IMR-90 (cell line): ENCODE results near the gene STOML1. TPM values are rescaled to one million over a fixed set of nuclear protein-coding genes. Genes with fewer than 3 reads are reported as not detected.

ENCODE experiments used
- ATAC-seq: fragments of 200-7000 bp; cut with Tn5 transposase; 2 replicates; pipeline ENCODE4 v1.9.1; 2020; ENCODE audit warnings: low read depth, mild to moderate bottlenecking, moderate library complexity
- BruUV-seq: library from RNA; stranded (reverse); fragments of 400-500 nt; replicated peaks from 2 replicates; lab custom pipeline; 2021; lab: Mats Ljungman, UMichigan
- CTCF ChIA-PET: fragments of 300-600 bp; formaldehyde crosslinking; extraction: SDS; loops from one replicate; lab custom pipeline; 2021; ENCODE audit warnings: antibody characterized with exemption; lab: Yijun Ruan, JAX
- POLR2A ChIA-PET: fragments of 300-600 bp; sonication (Branson Sonifier 250); formaldehyde crosslinking; loops from one replicate; lab custom pipeline; 2022; ENCODE audit warnings: antibody characterized with exemption; ENCODE audit not compliant: unreplicated experiment; lab: Charles Lee
- DNase-seq: peaks from one replicate; pipeline ENCODE4 v3.0.0; 2013
- H2AFZ ChIP-seq: replicated peaks from 2 replicates; pipeline ENCODE3; 2013; ENCODE audit warnings: low read length, mild to moderate bottlenecking; ENCODE audit not compliant: poor library complexity
- H2AK5ac ChIP-seq: 2 replicates; pipeline ENCODE4 v1.6.1; 2013; ENCODE audit warnings: low read depth, low read length, inconsistent platforms
- H2AK9ac ChIP-seq: replicated peaks from 2 replicates; pipeline ENCODE3; 2013; ENCODE audit warnings: mild to moderate bottlenecking, low read depth, low read length, moderate library complexity; ENCODE audit not compliant: poor library complexity
- H2BK120ac ChIP-seq: 2 replicates; pipeline ENCODE4 v1.6.1; 2013; ENCODE audit warnings: low read depth, low read length, inconsistent platforms
- H2BK15ac ChIP-seq: 3 replicates; pipeline ENCODE4 v1.6.1; 2013; ENCODE audit warnings: low read depth, low read length, inconsistent platforms
- H2BK20ac ChIP-seq: 2 replicates; pipeline ENCODE4 v1.6.1; 2013; ENCODE audit warnings: low read depth, mild to moderate bottlenecking, inconsistent platforms, low read length, moderate library complexity
- H2BK5ac ChIP-seq: 2 replicates; pipeline ENCODE4 v1.6.1; 2013; ENCODE audit warnings: mild to moderate bottlenecking, low read depth, low read length, inconsistent platforms; ENCODE audit not compliant: poor library complexity, severe bottlenecking
- H3K14ac ChIP-seq: replicated peaks from 2 replicates; pipeline ENCODE4 v1.6.1; 2013; ENCODE audit warnings: low read depth, low read length, inconsistent platforms
- H3K18ac ChIP-seq: 2 replicates; pipeline ENCODE4 v1.6.1; 2013; ENCODE audit warnings: low read depth, low read length, control low read depth
- H3K23ac ChIP-seq: 2 replicates; pipeline ENCODE4 v1.6.1; 2013; ENCODE audit warnings: low read depth, low read length, inconsistent platforms
- H3K27ac ChIP-seq: 2 replicates; pipeline ENCODE4 v1.5.1; 2013; ENCODE audit warnings: mild to moderate bottlenecking, control low read depth, low read length; ENCODE audit not compliant: insufficient read depth
- H3K27me3 ChIP-seq: 2 replicates; pipeline ENCODE4 v1.6.1; 2013; ENCODE audit warnings: low read length; ENCODE audit not compliant: control insufficient read depth, insufficient read depth
- H3K36me3 ChIP-seq: 2 replicates; pipeline ENCODE4 v1.6.1; 2013; ENCODE audit warnings: low read length, mixed read lengths; ENCODE audit not compliant: control insufficient read depth, insufficient read depth
- H3K4ac ChIP-seq: 2 replicates; pipeline ENCODE4 v1.6.1; 2013; ENCODE audit warnings: low read depth, low read length, inconsistent platforms
- H3K4me1 ChIP-seq: 2 replicates; pipeline ENCODE4 v1.6.1; 2013; ENCODE audit warnings: low read length, mixed read lengths; ENCODE audit not compliant: control insufficient read depth, insufficient read depth
- H3K4me2 ChIP-seq: 2 replicates; pipeline ENCODE4 v1.6.1; 2013; ENCODE audit warnings: low read depth, mild to moderate bottlenecking, control low read depth, low read length, moderate library complexity
- H3K4me3 ChIP-seq: 2 replicates; pipeline ENCODE4 v1.5.1; 2013; ENCODE audit warnings: low read depth, mild to moderate bottlenecking, control low read depth, low read length, moderate library complexity; ENCODE audit not compliant: insufficient read depth
- H3K56ac ChIP-seq: 2 replicates; pipeline ENCODE4 v1.6.1; 2013; ENCODE audit warnings: low read length, inconsistent platforms; ENCODE audit not compliant: insufficient read depth; ENCODE audit errors: extremely low read depth
- H3K79me1 ChIP-seq, 2 experiments: 2 replicates each; pipeline ENCODE4 v1.6.1; 2013; ENCODE audit warnings: low read length in 2 of 2, inconsistent platforms in 1 of 2, low read depth in 1 of 2
- H3K9ac ChIP-seq: 2 replicates; pipeline ENCODE4 v1.6.1; 2013; ENCODE audit warnings: low read depth, low read length, control low read depth
- H3K9me1 ChIP-seq: 2 replicates; pipeline ENCODE4 v1.6.1; 2013; ENCODE audit warnings: low read length, inconsistent platforms; ENCODE audit not compliant: insufficient read depth
- H3K9me3 ChIP-seq: 2 replicates; pipeline ENCODE4 v1.6.1; 2013; ENCODE audit warnings: low read length; ENCODE audit not compliant: control insufficient read depth, insufficient read depth
- H4K20me1 ChIP-seq: 2 replicates; pipeline ENCODE4 v1.6.1; 2013; ENCODE audit warnings: low read length, inconsistent platforms; ENCODE audit not compliant: insufficient read depth
- H4K5ac ChIP-seq: 2 replicates; pipeline ENCODE4 v1.6.1; 2013; ENCODE audit warnings: mild to moderate bottlenecking, low read depth, low read length, control low read depth
- H4K8ac ChIP-seq, 2 experiments: 2 replicates each; pipeline ENCODE4 v1.6.1; 2013; ENCODE audit warnings: low read depth in 2 of 2, low read length in 2 of 2, control low read depth in 1 of 2, inconsistent platforms in 1 of 2
- H4K91ac ChIP-seq: 2 replicates; pipeline ENCODE4 v1.6.1; 2013; ENCODE audit warnings: low read depth, low read length, inconsistent platforms; ENCODE audit not compliant: insufficient read depth
- CEBPB ChIP-seq: IDR thresholded peaks from 2 replicates; pipeline ENCODE4 v1.6.1; 2012; ENCODE audit warnings: low read depth, low read length, improper control_type of control experiment
- CHD1 ChIP-seq: IDR thresholded peaks from 2 replicates; pipeline ENCODE4 v1.6.1; 2012; ENCODE audit warnings: low read depth, low read length, improper control_type of control experiment
- FOS ChIP-seq: fragments of 150-350 bp; IDR thresholded peaks from 2 replicates; pipeline ENCODE4 v1.6.1; 2016; ENCODE audit warnings: low read depth, low read length
- MAFK ChIP-seq: IDR thresholded peaks from 2 replicates; pipeline ENCODE4 v1.6.1; 2012; ENCODE audit warnings: low read depth, low read length, improper control_type of control experiment
- RAD21 ChIP-seq: IDR thresholded peaks from 2 replicates; pipeline ENCODE4 v1.6.1; 2012; ENCODE audit warnings: low read length, improper control_type of control experiment
- RCOR1 ChIP-seq: IDR thresholded peaks from 2 replicates; pipeline ENCODE4 v1.6.1; 2012; ENCODE audit warnings: mild to moderate bottlenecking, low read length, improper control_type of control experiment; ENCODE audit not compliant: insufficient replicate concordance
- RFX5 ChIP-seq: IDR thresholded peaks from 2 replicates; pipeline ENCODE4 v1.8.0; 2012; ENCODE audit warnings: low read depth, mild to moderate bottlenecking, low read length, moderate library complexity
- SMC3 ChIP-seq: fragments of 150-350 bp; IDR thresholded peaks from 2 replicates; pipeline ENCODE4 v1.6.1; 2016; ENCODE audit warnings: low read depth, mild to moderate bottlenecking, antibody characterized with exemption, low read length, moderate library complexity
- USF2 ChIP-seq: fragments of 150-350 bp; IDR thresholded peaks from 2 replicates; pipeline ENCODE4 v1.6.1; 2017; ENCODE audit warnings: mild to moderate bottlenecking, antibody characterized with exemption, low read length, low read depth
- WGBS, 2 experiments: methylation state at CpG; one replicate each; pipeline versions ENCODE4 v1.1.5 to v1.1.7; 2013; ENCODE audit warnings: missing lambda C conversion rate in 2 of 2; ENCODE audit not compliant: insufficient read length in 1 of 2; ENCODE audit errors: extremely low coverage in 2 of 2; 5-methylcytosine and 5-hydroxymethylcytosine counted together
- dilution Hi-C: fragments of 300-500 bp; cut with HindIII; formaldehyde crosslinking; loops from one replicate; pipeline ENCODE4 v1.14.3; 2018; ENCODE audit warnings: low sequenced_read_pairs; ENCODE audit not compliant: unreplicated experiment
- in situ Hi-C: fragments of 300-500 bp; cut with MboI; formaldehyde crosslinking; loops from 3 replicates; pipeline ENCODE4 v1.14.3; 2019; ENCODE audit warnings: low sequenced_read_pairs, inconsistent platforms, mixed read lengths
- intact Hi-C: fragments of 100-400 bp; cut with micrococcal nuclease; formaldehyde crosslinking; loops from 2 replicates; pipeline ENCODE4 v1.10.0; 2022
- polyA plus RNA-seq, 3 experiments: library from polyadenylated mRNA; depleted of rRNA; stranded (reverse); fragments of >200 nt; gene quantifications; 2 replicates each; pipeline ENCODE4 v1.2.3, GENCODE V29; 2012; ENCODE audit warnings: low replicate concordance in 1 of 3
- total RNA-seq: library from RNA; depleted of rRNA; stranded (reverse); fragments of >200 nt; gene quantifications from 2 replicates; pipeline ENCODE4 v1.2.3, GENCODE V29; 2012
- TF ChIP-seq, protein P1 (sequence below): conservative IDR thresholded peaks from 2 replicates; pipeline ENCODE4 v1.5.1; 2012; ENCODE audit warnings: mild to moderate bottlenecking, low read depth, low read length, improper control_type of control experiment
- TF ChIP-seq, protein P2 (sequence below): fragments of 150-350 bp; IDR thresholded peaks from 2 replicates; pipeline ENCODE4 v1.6.1; 2016; ENCODE audit warnings: low read depth, mild to moderate bottlenecking, low read length, moderate library complexity, borderline replicate concordance

Gene STOML1
- total and polyA plus RNA-seq, 2 of the 4 experiments (the other 2 are of a cell fraction): 11.8 to 21.2 TPM

GRCh38 chr15:73955326-73955725 is 36.8 kb downstream of the STOML1 start:
- Histone ChIP-seq H3K9ac (no peak overlapping the region), H4K91ac (peak overlapping the region; percentile 59; the same call in 1 of the 2 replicates), H3K4me2 (no peak overlapping the region), H3K27ac (no peak overlapping the region), H4K8ac (no peak overlapping the region; a peak in 1 of 4 replicates), H3K4me3 (no peak overlapping the region), H2AFZ (no peak overlapping the region), H3K4me1 (peaks cover 26% of the 10 kb centered on the region), H3K14ac (peak overlapping the region; percentile 48; the same call in 1 of the 2 replicates), H4K5ac (0 out of 2 replicates have a peak overlapping the region, but pooled peaks have one; percentile 6), H2AK9ac (peak overlapping the region; percentile 23), H2BK5ac (no peak overlapping the region), H3K79me1 (no peaks in the 10 kb centered on the region), H3K36me3 (peaks cover 18% of the 10 kb centered on the region; the same call in 1 of the 2 replicates), H3K56ac (no peak overlapping the region), H2BK20ac (peak overlapping the region; percentile 39; the same call in 1 of the 2 replicates), H3K9me3 (no peaks in the 10 kb centered on the region), H3K23ac (no peak overlapping the region), H4K20me1 (0 out of 2 replicates have a peak, but pooled peaks cover 2% of the 10 kb centered on the region), H3K18ac (no peak overlapping the region), H3K27me3 (no peaks in the 10 kb centered on the region), H3K4ac (peak overlapping the region; percentile 39; the same call in 1 of the 2 replicates), H2BK15ac (no peak overlapping the region), H2BK120ac (peak overlapping the region; percentile 67), H3K9me1 (peaks cover 18% of the 10 kb centered on the region), H2AK5ac (peak overlapping the region; percentile 84)
- ChIA-PET CTCF (no interaction called here), POLR2A (no interaction called here)
- in situ Hi-C loops: no loop called here
- TF ChIP-seq RAD21: no peak
- no peak for TF ChIP-seq SMC3
- TF ChIP-seq, protein P1, sequence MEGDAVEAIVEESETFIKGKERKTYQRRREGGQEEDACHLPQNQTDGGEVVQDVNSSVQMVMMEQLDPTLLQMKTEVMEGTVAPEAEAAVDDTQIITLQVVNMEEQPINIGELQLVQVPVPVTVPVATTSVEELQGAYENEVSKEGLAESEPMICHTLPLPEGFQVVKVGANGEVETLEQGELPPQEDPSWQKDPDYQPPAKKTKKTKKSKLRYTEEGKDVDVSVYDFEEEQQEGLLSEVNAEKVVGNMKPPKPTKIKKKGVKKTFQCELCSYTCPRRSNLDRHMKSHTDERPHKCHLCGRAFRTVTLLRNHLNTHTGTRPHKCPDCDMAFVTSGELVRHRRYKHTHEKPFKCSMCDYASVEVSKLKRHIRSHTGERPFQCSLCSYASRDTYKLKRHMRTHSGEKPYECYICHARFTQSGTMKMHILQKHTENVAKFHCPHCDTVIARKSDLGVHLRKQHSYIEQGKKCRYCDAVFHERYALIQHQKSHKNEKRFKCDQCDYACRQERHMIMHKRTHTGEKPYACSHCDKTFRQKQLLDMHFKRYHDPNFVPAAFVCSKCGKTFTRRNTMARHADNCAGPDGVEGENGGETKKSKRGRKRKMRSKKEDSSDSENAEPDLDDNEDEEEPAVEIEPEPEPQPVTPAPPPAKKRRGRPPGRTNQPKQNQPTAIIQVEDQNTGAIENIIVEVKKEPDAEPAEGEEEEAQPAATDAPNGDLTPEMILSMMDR: no peak
- TF ChIP-seq FOS: no peak
- no peak for TF ChIP-seq CEBPB
- no peak for TF ChIP-seq MAFK
- no peak for TF ChIP-seq RCOR1
- TF ChIP-seq, protein P2, sequence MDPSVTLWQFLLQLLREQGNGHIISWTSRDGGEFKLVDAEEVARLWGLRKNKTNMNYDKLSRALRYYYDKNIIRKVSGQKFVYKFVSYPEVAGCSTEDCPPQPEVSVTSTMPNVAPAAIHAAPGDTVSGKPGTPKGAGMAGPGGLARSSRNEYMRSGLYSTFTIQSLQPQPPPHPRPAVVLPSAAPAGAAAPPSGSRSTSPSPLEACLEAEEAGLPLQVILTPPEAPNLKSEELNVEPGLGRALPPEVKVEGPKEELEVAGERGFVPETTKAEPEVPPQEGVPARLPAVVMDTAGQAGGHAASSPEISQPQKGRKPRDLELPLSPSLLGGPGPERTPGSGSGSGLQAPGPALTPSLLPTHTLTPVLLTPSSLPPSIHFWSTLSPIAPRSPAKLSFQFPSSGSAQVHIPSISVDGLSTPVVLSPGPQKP: no peak
- no peak for TF ChIP-seq USF2
- no peak for TF ChIP-seq CHD1
- no peak for TF ChIP-seq RFX5
- no TSS peak for BruUV-seq
- intact Hi-C loops: no loop called here
- dilution Hi-C loops: no loop called here
- 100% methylated on average over 1 of the region's 4 CpGs; no CpG with 5 or more reads in 1 of the 2 experiments for WGBS, 2 experiments
- no peak for ATAC-seq
- DNase-seq: no peak
